Stomach (tissue), 4 donors: Measurements from ENCODE around the gene CACNA2D4.

Source experiments
- CTCF ChIP-seq, 7 experiments: fragments of 450-650 bp in 4 of 7; fragments of 200-600 bp in 3 of 7; sonication (generic) in 3 of 7; IDR thresholded peaks; one replicate each; pipeline ENCODE4 v1.5.1; 2016 to 2019; ENCODE audit warnings: antibody characterized with exemption in 7 of 7, control low read depth in 2 of 7, mild to moderate bottlenecking in 1 of 7
- POLR2A ChIP-seq, 4 donors: fragments of 450-650 bp; IDR thresholded peaks; one replicate each; pipeline ENCODE4 v1.6.1; 2016; ENCODE audit warnings: antibody characterized with exemption in 4 of 4, control low read depth in 2 of 4, mild to moderate bottlenecking in 1 of 4, moderate library complexity in 1 of 4

DNA sequence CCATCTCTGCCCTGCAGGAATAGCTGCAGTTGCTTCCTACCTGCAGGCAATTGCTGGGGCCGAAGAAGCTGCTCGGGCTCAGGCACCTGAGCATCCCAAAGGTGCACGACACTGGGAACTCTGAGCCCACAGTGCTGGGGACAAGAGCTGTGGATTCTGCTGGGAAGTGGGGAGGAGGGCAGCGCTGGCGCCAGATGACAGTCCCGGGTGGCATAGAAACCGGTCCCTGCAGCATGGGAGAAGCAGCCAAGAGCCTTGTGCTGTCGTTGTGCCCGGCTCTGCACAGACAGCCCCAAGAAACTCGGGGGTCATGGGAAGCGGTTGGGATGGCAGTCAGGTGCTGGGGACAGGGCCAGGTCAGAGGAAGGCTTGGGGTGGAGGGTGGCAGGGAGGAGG is 97.6 kb downstream of the CACNA2D4 start:
- TF ChIP-seq POLR2A (IDR thresholded peaks at IDR 0.05) (no peak), CTCF (IDR thresholded peaks at IDR 0.05) (no peak)
